Natural killer cell (primary cell): Measurements from ENCODE around the gene LMBRD1. TPM values are rescaled to one million over a fixed set of nuclear protein-coding genes. Genes with fewer than 3 reads are reported as not detected.

Source experiments
- ATAC-seq, 3 donors: fragments of 150-1000 bp in 2 of 3; fragments of 200-7000 bp in 1 of 3; cut with Tn5 transposase; 1 replicate in 1 of 3; 2 replicates in 2 of 3; pipeline ENCODE4 v1.10.0; 2021; ENCODE audit warnings: mild to moderate bottlenecking in 2 of 3, moderate library complexity in 2 of 3
- DNase-seq, 2 donors: peaks; one replicate each; pipeline versions ENCODE4 v3.0.0 to v3.0.0-alpha.2; 2013 to 2021; ENCODE audit warnings: mixed read lengths in 1 of 2
- H3K27ac ChIP-seq: one replicate; pipeline ENCODE4 v1.5.1; 2013; ENCODE audit warnings: mild to moderate bottlenecking, low read length
- H3K27me3 ChIP-seq: one replicate; pipeline ENCODE4 v1.6.1; 2013; ENCODE audit warnings: low read length; ENCODE audit not compliant: control insufficient read depth, insufficient read depth
- H3K36me3 ChIP-seq: one replicate; pipeline ENCODE4 v1.6.1; 2013; ENCODE audit warnings: low read length; ENCODE audit not compliant: control insufficient read depth, insufficient read depth
- H3K4me1 ChIP-seq: one replicate; pipeline ENCODE4 v1.6.1; 2013; ENCODE audit warnings: low read length; ENCODE audit not compliant: control insufficient read depth, insufficient read depth
- H3K4me3 ChIP-seq: one replicate; pipeline ENCODE4 v1.5.1; 2013; ENCODE audit warnings: low read length
- H3K9me3 ChIP-seq: one replicate; pipeline ENCODE4 v1.6.1; 2013; ENCODE audit warnings: low read length; ENCODE audit not compliant: control insufficient read depth, insufficient read depth
- H3K27ac Mint-ChIP-seq, 2 donors: one replicate each; pipeline ENCODE4 v1.8.0; 2022; ENCODE audit warnings: mild to moderate bottlenecking in 2 of 2, mixed read lengths in 2 of 2, moderate library complexity in 1 of 2
- H3K27me3 Mint-ChIP-seq, 2 donors: one replicate each; pipeline ENCODE4 v1.8.0; 2022; ENCODE audit warnings: low read depth in 2 of 2, mixed read lengths in 2 of 2
- H3K36me3 Mint-ChIP-seq: one replicate; pipeline ENCODE4 v1.8.0; 2022; ENCODE audit warnings: mixed read lengths
- H3K4me1 Mint-ChIP-seq, 2 donors: one replicate each; pipeline ENCODE4 v1.8.0; 2022; ENCODE audit warnings: mixed read lengths in 2 of 2
- H3K4me3 Mint-ChIP-seq: one replicate; pipeline ENCODE4 v1.8.0; 2022; ENCODE audit warnings: mild to moderate bottlenecking, moderate library complexity, mixed read lengths
- H3K9me3 Mint-ChIP-seq, 2 donors: one replicate each; pipeline ENCODE4 v1.8.0; 2022; ENCODE audit warnings: mixed read lengths in 2 of 2
- CTCF ChIP-seq: fragments of 200-600 bp; IDR thresholded peaks from one replicate; pipeline ENCODE4 v1.8.0; 2022; ENCODE audit warnings: antibody characterized with exemption
- WGBS: methylation state at CpG from one replicate; pipeline ENCODE4 v1.1.7; 2013; ENCODE audit warnings: missing lambda C conversion rate; ENCODE audit not compliant: insufficient coverage; 5-methylcytosine and 5-hydroxymethylcytosine counted together
- intact Hi-C: fragments of 100-400 bp; cut with micrococcal nuclease; formaldehyde crosslinking; loops from one replicate; pipeline ENCODE4 v1.14.2; 2022
- total RNA-seq, 4 donors: library from RNA; stranded (reverse); fragments of 120-200 nt in 1 of 4; gene quantifications; one replicate each; pipeline versions ENCODE4 v1.2.3 to v1.2.4, GENCODE V29; 2013 to 2022

LMBRD1 gene
- total RNA-seq, 3 donors from 2014 or later (not counting 1 experiment from before 2014, with no cell fraction given), result 41.0 to 43.1 (median 41.1) TPM

GRCh38 chr6:69816569-69816968 lies 19.8 kb upstream of the LMBRD1 start:
- Mint-ChIP-seq H3K27me3 (no peaks in the 10 kb centered on the region), H3K4me3 (peak overlapping the region; percentile 57), H3K36me3 (no peaks in the 10 kb centered on the region), H3K4me1 (peaks cover 29 to 41% of the 10 kb centered on the region in 2 donors), H3K9me3 (no peaks in the 10 kb centered on the region), H3K27ac (peak overlapping the region; percentile 67 to 82)
- TF ChIP-seq CTCF, result no peak
- DNase-seq, result peak in 1 of 2 donors; percentile 70
- 18% methylated on average over 3 of the region's 3 CpGs for WGBS
- Histone ChIP-seq H3K27me3 (no peaks in the 10 kb centered on the region), H3K4me1 (peaks cover 19% of the 10 kb centered on the region), H3K27ac (peak overlapping the region; percentile 54), H3K9me3 (no peaks in the 10 kb centered on the region), H3K36me3 (no peaks in the 10 kb centered on the region), H3K4me3 (no peak overlapping the region)
- ATAC-seq, result peak; percentile 58 to 61 (median 59)
- intact Hi-C loops, result loop anchor here (2.0 kb wide), 1 partner anchor 20 kb away; the partner anchor contains the start of gene LMBRD1

- Mint-ChIP-seq H3K4me3 (peak overlapping the region; percentile 57), H3K4me1 (peaks cover 29 to 41% of the 10 kb centered on the region in 2 donors), H3K9me3 (no peaks in the 10 kb centered on the region), H3K36me3 (no peaks in the 10 kb centered on the region), H3K27ac (peak overlapping the region; percentile 67 to 82), H3K27me3 (no peaks in the 10 kb centered on the region)
- Histone ChIP-seq H3K4me3 (no peak overlapping the region), H3K27me3 (no peaks in the 10 kb centered on the region), H3K4me1 (peaks cover 19% of the 10 kb centered on the region), H3K9me3 (no peaks in the 10 kb centered on the region), H3K27ac (peak overlapping the region; percentile 54), H3K36me3 (no peaks in the 10 kb centered on the region)
- DNase-seq (peak in 1 of 2 donors; percentile 53), ATAC-seq (peak in 2 of 3 donors; percentile 71 to 80)
- intact Hi-C loops, result loop anchor here (2.0 kb wide), 1 partner anchor 19 kb away; the partner anchor contains the start of gene LMBRD1
- 89% methylated on average over 1 of the region's 1 CpG for WGBS
- no peak for TF ChIP-seq CTCF
These were observed 19.2 kb upstream of the LMBRD1 start for GRCh38 chr6:69816026-69816425.

- ATAC-seq (peak in 2 of 3 donors; percentile 43 to 44), DNase-seq (peak in 1 of 2 donors; percentile 38)
- no peaks in the 10 kb centered on the region for H3K9me3 Mint-ChIP-seq
- H3K9me3 ChIP-seq, result no peaks in the 10 kb centered on the region
- WGBS, result 54% methylated on average over 1 of the region's 1 CpG
- H3K36me3 Mint-ChIP-seq, result no peaks in the 10 kb centered on the region
- H3K36me3 ChIP-seq, result no peaks in the 10 kb centered on the region
- peak overlapping the region; percentile 30 for H3K27ac ChIP-seq
- peak overlapping the region; percentile 8 to 41 for H3K27ac Mint-ChIP-seq
- H3K4me1 ChIP-seq, result peaks cover 19% of the 10 kb centered on the region
- H3K4me1 Mint-ChIP-seq, result peaks cover 29 to 41% of the 10 kb centered on the region in 2 donors
- peak overlapping the region; percentile 7 for H3K4me3 Mint-ChIP-seq
- intact Hi-C loops, result no loop called here
- no peak overlapping the region for H3K4me3 ChIP-seq
- H3K27me3 ChIP-seq, result no peaks in the 10 kb centered on the region
- peaks cover 4 to 6% of the 10 kb centered on the region in 2 donors for H3K27me3 Mint-ChIP-seq
- no peak for TF ChIP-seq CTCF
These were observed 16.7 kb upstream of the LMBRD1 start for GRCh38 chr6:69813508-69813907.
